Ascending aorta (tissue), 2 donors: ENCODE measurements around the gene SGSM2. TPM values are rescaled to one million over a fixed set of nuclear protein-coding genes. Genes with fewer than 3 reads are reported as not detected.
A peak's percentile ranks its signal among the peaks of the same experiment; 100 is the strongest.

Experiments used
- DNase-seq, 2 donors: peaks; one replicate each; pipeline ENCODE4 v3.0.0-alpha.2; 2019; ENCODE audit warnings: low spot score in 2 of 2
- H3K27ac ChIP-seq, 2 donors: fragments of 200-600 bp; sonication (generic); one replicate each; pipeline ENCODE4 v1.5.1; 2016 to 2017; ENCODE audit warnings: mild to moderate bottlenecking in 1 of 2
- H3K27me3 ChIP-seq: fragments of 200-600 bp; sonication (generic); one replicate; pipeline ENCODE4 v1.5.1; 2017
- H3K36me3 ChIP-seq, 2 donors: fragments of 200-600 bp; sonication (generic); one replicate each; pipeline ENCODE4 v1.5.1; 2016
- H3K4me1 ChIP-seq, 2 donors: fragments of 200-600 bp; sonication (generic); one replicate each; pipeline ENCODE4 v1.5.1; 2016 to 2017; ENCODE audit warnings: mild to moderate bottlenecking in 1 of 2
- H3K4me3 ChIP-seq, 2 donors: fragments of 200-600 bp; sonication (generic); one replicate each; pipeline ENCODE4 v1.5.1; 2016 to 2017; ENCODE audit warnings: mild to moderate bottlenecking in 1 of 2
- H3K9me3 ChIP-seq, 2 donors: fragments of 200-600 bp; sonication (generic); one replicate each; pipeline ENCODE4 v1.5.1; 2016
- intact Hi-C: fragments of 100-400 bp; cut with DNase I; formaldehyde crosslinking; loops from one replicate; pipeline ENCODE4 v1.15.1; 2023
- total RNA-seq: library from RNA; depleted of rRNA; stranded (reverse); fragments of >200 nt; gene quantifications from one replicate; pipeline ENCODE4 v1.1.0, GENCODE V29; 2016
- TF ChIP-seq, protein P1 (sequence below), 3 experiments: fragments of 200-600 bp in 2 of 3; fragments of 450-650 bp in 1 of 3; sonication (generic) in 2 of 3; IDR thresholded peaks; one replicate each; pipeline ENCODE4 v1.5.1; 2016 to 2019; ENCODE audit warnings: antibody characterized with exemption in 3 of 3, mild to moderate bottlenecking in 1 of 3, moderate library complexity in 1 of 3

Gene SGSM2
- total RNA-seq, 1 donor from 2014 or later: 127 TPM

DNA sequence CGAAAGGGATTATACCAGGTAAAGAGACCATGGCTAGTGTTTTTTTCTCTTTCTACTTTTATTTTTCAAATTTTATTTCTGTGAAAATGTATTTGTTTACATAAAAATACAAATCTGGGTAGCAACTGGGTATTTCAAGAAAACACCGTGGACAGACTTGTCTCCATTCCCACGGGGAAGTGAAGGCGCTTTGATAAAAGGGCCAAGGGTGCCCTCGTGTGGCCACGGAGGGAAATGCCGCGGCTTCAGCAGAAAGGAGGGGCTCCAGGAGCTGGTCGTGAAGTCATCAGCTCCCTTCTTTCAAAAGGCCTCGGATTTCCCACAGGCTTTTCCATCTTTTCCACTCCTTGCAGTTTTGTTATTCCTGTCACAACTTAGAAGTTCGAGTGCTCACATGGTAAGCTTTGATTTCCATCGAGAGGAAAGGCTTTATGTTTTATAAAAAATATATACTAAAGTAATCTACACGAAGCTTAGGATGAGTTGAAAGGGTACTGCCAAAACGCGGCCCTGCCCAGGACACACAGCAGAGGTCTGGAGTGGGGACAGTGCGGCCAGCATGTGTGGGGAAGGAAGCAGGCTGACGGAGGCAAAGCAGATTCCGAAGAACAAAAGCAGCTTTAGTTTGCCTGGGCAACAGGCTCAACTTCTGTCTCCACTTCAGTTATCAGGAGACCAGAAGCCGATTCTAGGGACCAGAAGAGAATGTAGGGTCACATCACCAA, 78.9 kb downstream of the SGSM2 start:
- peak overlapping the region; percentile 4 to 71 for H3K27ac ChIP-seq

DNA sequence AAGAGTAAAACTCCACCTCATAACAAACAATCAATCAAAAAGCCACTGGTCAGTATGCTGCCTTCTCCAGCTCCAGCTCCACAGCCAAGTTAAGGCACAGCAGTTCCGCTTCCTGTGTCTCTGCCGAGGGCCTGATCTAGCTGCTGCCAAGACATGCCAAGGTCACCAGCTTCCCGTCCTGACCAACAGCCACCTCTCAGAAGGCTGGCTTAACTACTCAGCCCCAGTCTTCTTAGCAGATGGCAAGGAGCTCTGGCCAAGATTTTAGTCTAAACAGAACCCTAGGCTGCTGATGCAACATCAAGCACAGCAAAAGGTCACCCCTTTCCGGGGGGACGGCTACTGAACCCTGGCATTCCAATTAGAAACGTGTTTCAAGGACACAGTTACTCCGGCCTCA, 81.3 kb downstream of the SGSM2 start:
- H3K4me1 ChIP-seq: peaks cover 0 to 5% of the 10 kb centered on the region in 2 donors

More for the DNA sequence above, 78.9 kb downstream of the SGSM2 start:
- H3K4me3 ChIP-seq: no peak overlapping the region
- no peaks in the 10 kb centered on the region for H3K27me3 ChIP-seq
- no peaks in the 10 kb centered on the region for H3K9me3 ChIP-seq
- H3K36me3 ChIP-seq: peaks cover 13 to 18% of the 10 kb centered on the region in 2 donors
- intact Hi-C loops: loop anchor here (1.0 kb wide), 1 partner anchor 34 kb away; no protein-coding TSS in a partner anchor
- TF ChIP-seq, protein P1, sequence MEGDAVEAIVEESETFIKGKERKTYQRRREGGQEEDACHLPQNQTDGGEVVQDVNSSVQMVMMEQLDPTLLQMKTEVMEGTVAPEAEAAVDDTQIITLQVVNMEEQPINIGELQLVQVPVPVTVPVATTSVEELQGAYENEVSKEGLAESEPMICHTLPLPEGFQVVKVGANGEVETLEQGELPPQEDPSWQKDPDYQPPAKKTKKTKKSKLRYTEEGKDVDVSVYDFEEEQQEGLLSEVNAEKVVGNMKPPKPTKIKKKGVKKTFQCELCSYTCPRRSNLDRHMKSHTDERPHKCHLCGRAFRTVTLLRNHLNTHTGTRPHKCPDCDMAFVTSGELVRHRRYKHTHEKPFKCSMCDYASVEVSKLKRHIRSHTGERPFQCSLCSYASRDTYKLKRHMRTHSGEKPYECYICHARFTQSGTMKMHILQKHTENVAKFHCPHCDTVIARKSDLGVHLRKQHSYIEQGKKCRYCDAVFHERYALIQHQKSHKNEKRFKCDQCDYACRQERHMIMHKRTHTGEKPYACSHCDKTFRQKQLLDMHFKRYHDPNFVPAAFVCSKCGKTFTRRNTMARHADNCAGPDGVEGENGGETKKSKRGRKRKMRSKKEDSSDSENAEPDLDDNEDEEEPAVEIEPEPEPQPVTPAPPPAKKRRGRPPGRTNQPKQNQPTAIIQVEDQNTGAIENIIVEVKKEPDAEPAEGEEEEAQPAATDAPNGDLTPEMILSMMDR (IDR thresholded peaks at IDR 0.05): peak; percentile 89 to 95 (median 95)
- peaks cover 3 to 19% of the 10 kb centered on the region in 2 donors for H3K4me1 ChIP-seq
- DNase-seq: peak; percentile 68 to 97

GRCh38 chr17:2419486-2419885, 82.2 kb downstream of the SGSM2 start:
- Histone ChIP-seq H3K4me1 (peaks cover 0 to 2% of the 10 kb centered on the region in 2 donors), H3K4me3 (no peak overlapping the region), H3K27me3 (no peaks in the 10 kb centered on the region), H3K27ac (no peak overlapping the region), H3K9me3 (no peaks in the 10 kb centered on the region), H3K36me3 (peaks cover 13 to 24% of the 10 kb centered on the region in 2 donors)
- TF ChIP-seq, protein P1 (IDR thresholded peaks at IDR 0.05): no peak
- no peak for DNase-seq
- intact Hi-C loops: no loop called here

More for the DNA sequence above, 81.3 kb downstream of the SGSM2 start:
- DNase-seq: no peak
- H3K27me3 ChIP-seq: no peaks in the 10 kb centered on the region
- H3K27ac ChIP-seq: peak overlapping the region in 1 of 2 donors; percentile 16
- peaks cover 13 to 24% of the 10 kb centered on the region in 2 donors for H3K36me3 ChIP-seq
- intact Hi-C loops: no loop called here
- H3K9me3 ChIP-seq: no peaks in the 10 kb centered on the region
- TF ChIP-seq, protein P1 (IDR thresholded peaks at IDR 0.05): no peak
- H3K4me3 ChIP-seq: no peak overlapping the region

- Histone ChIP-seq H3K27me3 (no peaks in the 10 kb centered on the region), H3K9me3 (no peaks in the 10 kb centered on the region), H3K36me3 (peaks cover 13 to 24% of the 10 kb centered on the region in 2 donors), H3K4me1 (peaks cover 0 to 2% of the 10 kb centered on the region in 2 donors), H3K27ac (no peak overlapping the region), H3K4me3 (no peak overlapping the region)
- no peak for DNase-seq
- intact Hi-C loops: no loop called here
- TF ChIP-seq, protein P1 (IDR thresholded peaks at IDR 0.05): no peak
Measured at GRCh38 chr17:2420176-2420575, 82.9 kb downstream of the SGSM2 start.

GRCh38 chr17:2421315-2422147, 84.2 kb downstream of the SGSM2 start:
- H3K4me3 ChIP-seq: no peak overlapping the region

More at GRCh38 chr17:2421315-2422147, 84.2 kb downstream of the SGSM2 start:
- TF ChIP-seq, protein P1 (IDR thresholded peaks at IDR 0.05): no peak
- Histone ChIP-seq H3K27me3 (no peaks in the 10 kb centered on the region), H3K36me3 (peaks cover 13 to 24% of the 10 kb centered on the region in 2 donors), H3K27ac (no peak overlapping the region), H3K4me1 (no peaks in the 10 kb centered on the region), H3K9me3 (no peaks in the 10 kb centered on the region)
- no peak for DNase-seq
- intact Hi-C loops: no loop called here
